H9 (cell line): ENCODE results near the gene ITGB2. TPM values are rescaled to one million over a fixed set of nuclear protein-coding genes. Genes with fewer than 3 reads are reported as not detected.

Experiments used
- DNase-seq: peaks from one replicate; pipeline ENCODE4 v3.0.0-alpha.2; 2017
- H2AFZ ChIP-seq: one replicate; pipeline ENCODE4 v1.6.1; 2013; ENCODE audit warnings: mild to moderate bottlenecking, low read length, control low read depth, moderate library complexity
- H2AK5ac ChIP-seq: 2 replicates; pipeline ENCODE4 v1.6.1; 2013; ENCODE audit warnings: low read length, control low read depth, mixed read lengths; ENCODE audit not compliant: insufficient read length
- H2BK120ac ChIP-seq: one replicate; pipeline ENCODE4 v1.6.1; 2013; ENCODE audit warnings: low read depth, mild to moderate bottlenecking, low read length, control low read depth, inconsistent platforms; ENCODE audit not compliant: poor library complexity, severe bottlenecking
- H2BK12ac ChIP-seq: 2 replicates; pipeline ENCODE4 v1.6.1; 2013; ENCODE audit warnings: low read length, control low read depth, mixed read lengths, low read depth; ENCODE audit not compliant: insufficient read length
- H2BK15ac ChIP-seq: 2 replicates; pipeline ENCODE4 v1.6.1; 2013; ENCODE audit warnings: low read depth, low read length, control low read depth
- H2BK20ac ChIP-seq: one replicate; pipeline ENCODE4 v1.6.1; 2013; ENCODE audit warnings: low read depth, mild to moderate bottlenecking, low read length, control low read depth, inconsistent platforms; ENCODE audit not compliant: poor library complexity, severe bottlenecking
- H2BK5ac ChIP-seq: 2 replicates; pipeline ENCODE4 v1.6.1; 2013; ENCODE audit warnings: low read length, control low read depth, mixed read lengths; ENCODE audit not compliant: insufficient read length
- H3K14ac ChIP-seq: 2 replicates; pipeline ENCODE4 v1.6.1; 2013; ENCODE audit warnings: low read length, control low read depth; ENCODE audit not compliant: insufficient read depth
- H3K18ac ChIP-seq: 2 replicates; pipeline ENCODE4 v1.6.1; 2013; ENCODE audit warnings: low read depth, mild to moderate bottlenecking, mixed read lengths, low read length, control low read depth; ENCODE audit not compliant: insufficient read length
- H3K23ac ChIP-seq: 2 replicates; pipeline ENCODE4 v1.6.1; 2013; ENCODE audit warnings: low read length, control low read depth, mixed read lengths, low read depth; ENCODE audit not compliant: insufficient read length
- H3K23me2 ChIP-seq: 2 replicates; pipeline ENCODE4 v1.6.1; 2013; ENCODE audit warnings: low read depth, mild to moderate bottlenecking, mixed read lengths, low read length, control low read depth; ENCODE audit not compliant: insufficient read length, poor library complexity, severe bottlenecking
- H3K27ac ChIP-seq: 2 replicates; pipeline ENCODE4 v1.5.1; 2013; ENCODE audit warnings: low read length, control low read depth, mixed read lengths, low read depth; ENCODE audit not compliant: insufficient read length
- H3K27me3 ChIP-seq: 2 replicates; pipeline ENCODE4 v1.6.1; 2013; ENCODE audit warnings: low read length, control low read depth, inconsistent platforms; ENCODE audit not compliant: insufficient read depth
- H3K4ac ChIP-seq: 2 replicates; pipeline ENCODE4 v1.6.1; 2013; ENCODE audit warnings: low read depth, mild to moderate bottlenecking, control low read depth, inconsistent platforms, low read length, moderate library complexity
- H3K4me1 ChIP-seq: 2 replicates; pipeline ENCODE4 v1.6.1; 2013; ENCODE audit warnings: low read length, control low read depth, inconsistent platforms; ENCODE audit not compliant: insufficient read depth
- H3K4me2 ChIP-seq: 2 replicates; pipeline ENCODE4 v1.6.1; 2013; ENCODE audit warnings: low read length, control low read depth, mixed read lengths; ENCODE audit not compliant: insufficient read length, insufficient read depth
- H3K56ac ChIP-seq: 2 replicates; pipeline ENCODE4 v1.6.1; 2013; ENCODE audit warnings: low read depth, mild to moderate bottlenecking, mixed read lengths, low read length, control low read depth; ENCODE audit not compliant: insufficient read length
- H3K79me1 ChIP-seq: 2 replicates; pipeline ENCODE4 v1.6.1; 2013; ENCODE audit warnings: low read depth, mild to moderate bottlenecking, moderate library complexity, low read length, control low read depth, inconsistent platforms; ENCODE audit not compliant: insufficient read depth, poor library complexity, severe bottlenecking
- H3K79me2 ChIP-seq: 2 replicates; pipeline ENCODE4 v1.6.1; 2013; ENCODE audit warnings: low read length, control low read depth, inconsistent platforms; ENCODE audit not compliant: insufficient read depth
- H3K9ac ChIP-seq: 2 replicates; pipeline ENCODE4 v1.6.1; 2013; ENCODE audit warnings: low read length, control low read depth, mixed read lengths; ENCODE audit not compliant: insufficient read length; ENCODE audit errors: extremely low read depth
- H3K9me3 ChIP-seq: one replicate; pipeline ENCODE4 v1.6.1; 2013; ENCODE audit warnings: low read depth, low read length, inconsistent platforms; ENCODE audit not compliant: control insufficient read depth
- H3T11ph ChIP-seq: one replicate; pipeline ENCODE4 v1.6.1; 2013; ENCODE audit warnings: mild to moderate bottlenecking, low read length, control low read depth, inconsistent platforms
- H4K20me1 ChIP-seq: one replicate; pipeline ENCODE4 v1.6.1; 2013; ENCODE audit not compliant: control insufficient read depth, insufficient read length, insufficient read depth
- H4K5ac ChIP-seq: 2 replicates; pipeline ENCODE4 v1.6.1; 2013; ENCODE audit warnings: low read depth, mild to moderate bottlenecking, mixed read lengths, low read length, control low read depth; ENCODE audit not compliant: insufficient read length
- H4K8ac ChIP-seq: replicated peaks from 2 replicates; pipeline ENCODE4 v1.6.1; 2013; ENCODE audit warnings: low read length, control low read depth, mixed read lengths, low read depth; ENCODE audit not compliant: insufficient read length
- H4K91ac ChIP-seq: 2 replicates; pipeline ENCODE4 v1.6.1; 2013; ENCODE audit warnings: low read depth, mild to moderate bottlenecking, moderate library complexity, mixed read lengths, low read length, control low read depth; ENCODE audit not compliant: insufficient read length
- H3K27ac Mint-ChIP-seq, 3 experiments: 2 replicates in 2 of 3; 3 replicates in 1 of 3; pipeline ENCODE4 v1.8.0; 2020 to 2021; ENCODE audit warnings: mixed read lengths in 3 of 3, mild to moderate bottlenecking in 1 of 3, moderate library complexity in 1 of 3
- H3K27me3 Mint-ChIP-seq: 2 replicates; pipeline ENCODE4 v1.8.0; 2021; ENCODE audit warnings: low read depth, mild to moderate bottlenecking, moderate library complexity, mixed read lengths
- H3K36me3 Mint-ChIP-seq, 3 experiments: 2 replicates in 2 of 3; 3 replicates in 1 of 3; pipeline ENCODE4 v1.8.0; 2020 to 2021; ENCODE audit warnings: low read depth in 3 of 3, mixed read lengths in 3 of 3; ENCODE audit not compliant: insufficient read depth in 1 of 3
- H3K4me1 Mint-ChIP-seq, 2 experiments: 2 replicates each; pipeline ENCODE4 v1.8.0; 2020; ENCODE audit warnings: mixed read lengths in 2 of 2
- H3K4me3 Mint-ChIP-seq, 2 experiments: 2 replicates in 1 of 2; 3 replicates in 1 of 2; pipeline ENCODE4 v1.8.0; 2020 to 2021; ENCODE audit warnings: mild to moderate bottlenecking in 2 of 2, mixed read lengths in 2 of 2, moderate library complexity in 1 of 2
- H3K9me3 Mint-ChIP-seq, 2 experiments: 2 replicates in 1 of 2; 3 replicates in 1 of 2; pipeline ENCODE4 v1.8.0; 2020; ENCODE audit warnings: mild to moderate bottlenecking in 2 of 2, mixed read lengths in 2 of 2, moderate library complexity in 1 of 2
- WGBS: extraction: QIAGEN DNeasy Blood & Tissue Kit; methylation state at CpG from one replicate; pipeline ENCODE4 v1.1.7; 2013; ENCODE audit warnings: missing lambda C conversion rate, low lambda C conversion rate, mixed read lengths; ENCODE audit not compliant: insufficient read length; ENCODE audit errors: extremely low coverage; 5-methylcytosine and 5-hydroxymethylcytosine counted together
- total RNA-seq: library from RNA; stranded (reverse); gene quantifications from 2 replicates; pipeline ENCODE4 v1.2.1, GENCODE V29; 2021
- TF ChIP-seq, protein P1 (sequence below): fragments of 200-600 bp; sonication (generic); conservative IDR thresholded peaks from 3 replicates; pipeline ENCODE4 v1.8.0; 2021; ENCODE audit warnings: antibody characterized with exemption, mild to moderate bottlenecking

Gene ITGB2
- total RNA-seq, 1 experiment from 2014 or later, result 1.1 TPM

DNA sequence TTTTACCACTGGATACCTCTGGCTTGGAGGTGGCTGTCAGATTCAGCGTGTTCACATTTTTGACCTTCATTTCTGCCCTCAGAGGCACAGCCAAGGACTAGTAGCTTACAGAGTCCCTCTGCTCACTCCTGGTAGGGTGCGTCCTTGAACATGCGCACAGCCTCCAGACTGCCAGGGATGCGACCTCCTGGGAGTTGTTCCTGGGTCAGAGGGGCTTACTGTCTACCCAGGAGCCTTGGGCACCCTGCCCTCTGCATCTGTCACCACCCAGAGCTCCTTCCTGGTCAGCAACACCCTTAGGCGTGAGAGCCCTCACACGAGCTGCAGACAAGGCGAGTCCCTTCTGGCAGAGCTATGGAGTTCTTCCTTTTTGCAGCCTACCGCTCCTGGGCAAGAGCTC, 20.9 kb upstream of the ITGB2 start:
- Histone ChIP-seq H3K4me2 (peak overlapping the region; percentile 91), H3K27ac (no peak overlapping the region), H3K18ac (no peak overlapping the region), H2BK15ac (no peak overlapping the region), H3K4me1 (no peaks in the 10 kb centered on the region), H3K79me1 (peaks cover 8% of the 10 kb centered on the region), H3T11ph (no peak overlapping the region), H3K23me2 (peaks cover 11% of the 10 kb centered on the region), H2BK120ac (no peak overlapping the region), H2BK20ac (no peak overlapping the region), H3K27me3 (no peaks in the 10 kb centered on the region), H3K79me2 (peaks cover 51% of the 10 kb centered on the region; the same call in 1 of the 2 replicates), H4K5ac (no peak overlapping the region), H4K20me1 (no peaks in the 10 kb centered on the region), H2BK12ac (no peak overlapping the region), H3K4ac (no peak overlapping the region), H3K9ac (no peak overlapping the region), H2AK5ac (no peak overlapping the region), H2AFZ (no peak overlapping the region), H3K9me3 (no peaks in the 10 kb centered on the region), H3K56ac (no peak overlapping the region), H2BK5ac (no peak overlapping the region), H4K8ac (no peak overlapping the region), H3K14ac (no peak overlapping the region), H3K23ac (no peak overlapping the region), H4K91ac (no peak overlapping the region)
- no CpG with 5 or more reads among the region's 8 CpGs for WGBS
- TF ChIP-seq, protein P1, sequence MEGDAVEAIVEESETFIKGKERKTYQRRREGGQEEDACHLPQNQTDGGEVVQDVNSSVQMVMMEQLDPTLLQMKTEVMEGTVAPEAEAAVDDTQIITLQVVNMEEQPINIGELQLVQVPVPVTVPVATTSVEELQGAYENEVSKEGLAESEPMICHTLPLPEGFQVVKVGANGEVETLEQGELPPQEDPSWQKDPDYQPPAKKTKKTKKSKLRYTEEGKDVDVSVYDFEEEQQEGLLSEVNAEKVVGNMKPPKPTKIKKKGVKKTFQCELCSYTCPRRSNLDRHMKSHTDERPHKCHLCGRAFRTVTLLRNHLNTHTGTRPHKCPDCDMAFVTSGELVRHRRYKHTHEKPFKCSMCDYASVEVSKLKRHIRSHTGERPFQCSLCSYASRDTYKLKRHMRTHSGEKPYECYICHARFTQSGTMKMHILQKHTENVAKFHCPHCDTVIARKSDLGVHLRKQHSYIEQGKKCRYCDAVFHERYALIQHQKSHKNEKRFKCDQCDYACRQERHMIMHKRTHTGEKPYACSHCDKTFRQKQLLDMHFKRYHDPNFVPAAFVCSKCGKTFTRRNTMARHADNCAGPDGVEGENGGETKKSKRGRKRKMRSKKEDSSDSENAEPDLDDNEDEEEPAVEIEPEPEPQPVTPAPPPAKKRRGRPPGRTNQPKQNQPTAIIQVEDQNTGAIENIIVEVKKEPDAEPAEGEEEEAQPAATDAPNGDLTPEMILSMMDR, result no peak
- peaks cover 4% of the 10 kb centered on the region for H3K27me3 Mint-ChIP-seq
- peak overlapping the region; percentile 91 to 93 for H3K4me3 Mint-ChIP-seq
- H3K36me3 Mint-ChIP-seq, result peaks cover 25 to 47% (median 46%) of the 10 kb centered on the region in 3 experiments; a peak in 6 of 7 replicates
- H3K4me1 Mint-ChIP-seq, result peaks cover 24 to 25% of the 10 kb centered on the region in 2 experiments
- DNase-seq, result no peak
- no peak overlapping the region; a peak in 1 of 7 replicates for H3K27ac Mint-ChIP-seq
- no peaks in the 10 kb centered on the region; a peak in 1 of 5 replicates for H3K9me3 Mint-ChIP-seq
